HepG2 (cell line): ENCODE data around the gene LDLRAD4. TPM values are rescaled to one million over a fixed set of nuclear protein-coding genes. Genes with fewer than 3 reads are reported as not detected.

Experiments
- ATAC-seq: fragments of 200-7000 bp; cut with Tn5 transposase; 3 replicates; pipeline ENCODE4 v1.9.1; 2020; ENCODE audit warnings: mild to moderate bottlenecking, moderate library complexity
- BruUV-seq: library from RNA; stranded (reverse); fragments of 400-500 nt; replicated peaks from 2 replicates; lab custom pipeline; 2021; lab: Mats Ljungman, UMichigan
- CTCF ChIA-PET: fragments of 300-600 bp; formaldehyde crosslinking; extraction: SDS; loops from one replicate; lab custom pipeline; 2021; ENCODE audit warnings: low total read pairs, inconsistent platforms, low intra/inter-chr PET ratio; lab: Yijun Ruan, JAX
- POLR2A ChIA-PET: fragments of 350-600 bp; sonication (Branson Sonifier 250); formaldehyde crosslinking; loops from one replicate; lab custom pipeline; 2020; ENCODE audit warnings: antibody characterized with exemption, inconsistent platforms; lab: Yijun Ruan, JAX
- DNase-seq: peaks from one replicate; pipeline ENCODE4 v3.0.0-alpha.2; 2015; ENCODE audit warnings: low spot score
- FAIRE-seq: peaks from 3 replicates; lab custom pipeline; 2011; peaks lifted over from hg19 to GRCh38; lab: Jason Lieb, UNC
- H2AFZ ChIP-seq: one replicate; pipeline ENCODE4 v1.6.1; 2011; ENCODE audit warnings: low read length, inconsistent platforms
- H3K27ac ChIP-seq: fragments of 300-600 bp; 3 replicates; pipeline ENCODE4 v1.8.0; 2011; ENCODE audit warnings: mixed run types, mild to moderate bottlenecking, mixed read lengths, low read length, inconsistent platforms; ENCODE audit not compliant: insufficient read depth; ENCODE audit errors: extremely low read length
- H3K27me3 ChIP-seq, 2 experiments: fragments of 200-600 bp in 1 of 2; 2 replicates in 1 of 2; 3 replicates in 1 of 2; pipeline versions ENCODE4 v1.6.0 to v1.8.0; 2011; ENCODE audit warnings: low read length in 2 of 2, mild to moderate bottlenecking in 2 of 2, moderate library complexity in 2 of 2, inconsistent platforms in 1 of 2; ENCODE audit not compliant: insufficient read depth in 2 of 2, control insufficient read depth in 1 of 2
- H3K36me3 ChIP-seq, 2 experiments: fragments of 200-600 bp in 1 of 2; replicated peaks in 1 of 2; 2 replicates in 1 of 2; 3 replicates in 1 of 2; pipeline versions ENCODE4 v1.5.1 to v1.8.0; 2011; ENCODE audit warnings: low read length in 2 of 2, inconsistent platforms in 1 of 2; ENCODE audit not compliant: insufficient read depth in 2 of 2, control insufficient read depth in 1 of 2
- H3K4me1 ChIP-seq: 2 replicates; pipeline ENCODE4 v1.5.1; 2012; ENCODE audit warnings: low read length, inconsistent platforms; ENCODE audit not compliant: insufficient read depth
- H3K4me2 ChIP-seq: 2 replicates; pipeline ENCODE4 v1.6.0; 2011; ENCODE audit warnings: low read depth, low read length, inconsistent platforms
- H3K4me3 ChIP-seq, 3 experiments: fragments of 200-600 bp in 1 of 3; sonication (generic), shearing (Covaris generic) in 1 of 3; replicated peaks in 1 of 3; 2 replicates each; pipeline ENCODE4 v1.5.1; 2011 to 2016; ENCODE audit warnings: low read length in 3 of 3, inconsistent platforms in 2 of 3, low read depth in 2 of 3, mild to moderate bottlenecking in 2 of 3, control low read depth in 1 of 3, mixed read lengths in 1 of 3; ENCODE audit not compliant: insufficient read depth in 1 of 3
- H3K79me2 ChIP-seq: one replicate; pipeline ENCODE4 v1.6.1; 2011; ENCODE audit warnings: low read length, inconsistent platforms; ENCODE audit not compliant: insufficient read depth
- H3K9ac ChIP-seq: 2 replicates; pipeline ENCODE4 v1.6.0; 2011; ENCODE audit warnings: mild to moderate bottlenecking, low read depth, low read length, inconsistent platforms; ENCODE audit not compliant: insufficient read depth
- H3K9me3 ChIP-seq: 2 replicates; pipeline ENCODE4 v1.5.1; 2012; ENCODE audit warnings: mild to moderate bottlenecking, low read length
- H4K20me1 ChIP-seq: 2 replicates; pipeline ENCODE4 v1.6.0; 2011; ENCODE audit warnings: inconsistent platforms, mild to moderate bottlenecking, low read length, moderate library complexity; ENCODE audit not compliant: insufficient read depth
- ARID4A ChIP-seq: sonication (generic); formaldehyde crosslinking; IDR thresholded peaks from 2 replicates; pipeline ENCODE4 v1.5.0; 2020; ENCODE audit warnings: mild to moderate bottlenecking, missing genetic modification reagents, borderline replicate concordance
- CREBL2 ChIP-seq: sonication (generic); formaldehyde crosslinking; IDR thresholded peaks from 2 replicates; pipeline ENCODE4 v1.8.1; 2023; ENCODE audit warnings: missing genetic modification reagents, mild to moderate bottlenecking, borderline replicate concordance
- DPF2 ChIP-seq: sonication (generic); formaldehyde crosslinking; IDR thresholded peaks from 2 replicates; pipeline ENCODE4 v1.4.0; 2020; ENCODE audit warnings: mild to moderate bottlenecking, low read depth, missing genetic modification reagents, borderline replicate concordance
- ETV6 ChIP-seq: sonication (generic); formaldehyde crosslinking; conservative IDR thresholded peaks from 2 replicates; pipeline ENCODE4 v1.4.0; 2020; ENCODE audit warnings: missing genetic modification reagents
- FLYWCH1 ChIP-seq: sonication (generic); formaldehyde crosslinking; IDR thresholded peaks from 2 replicates; pipeline ENCODE4 v1.8.1; 2023; ENCODE audit warnings: mild to moderate bottlenecking, missing genetic modification reagents
- HINFP ChIP-seq: sonication (generic); formaldehyde crosslinking; IDR thresholded peaks from 2 replicates; pipeline ENCODE4 v1.4.0; 2020; ENCODE audit warnings: low read depth, mild to moderate bottlenecking, missing genetic modification reagents
- MAFK ChIP-seq, 2 experiments: IDR thresholded peaks in 1 of 2; conservative IDR thresholded peaks in 1 of 2; 2 replicates each; pipeline ENCODE4 v1.6.1; 2011; ENCODE audit warnings: improper control_type of control experiment in 2 of 2, low read length in 2 of 2
- MIER2 ChIP-seq: IDR thresholded peaks from 2 replicates; pipeline ENCODE4 v1.6.1; 2016; ENCODE audit warnings: missing biosample characterization, missing genetic modification reagents
- PHF5A ChIP-seq: IDR thresholded peaks from one replicate; pipeline ENCODE4 v1.6.1; 2018; ENCODE audit warnings: low read depth, missing genetic modification reagents; ENCODE audit not compliant: unreplicated experiment
- RAD21 ChIP-seq: fragments of 450-650 bp; formaldehyde crosslinking; IDR thresholded peaks from 2 replicates; pipeline ENCODE4 v1.5.0; 2020; ENCODE audit warnings: mild to moderate bottlenecking
- REL ChIP-seq: sonication (generic); formaldehyde crosslinking; conservative IDR thresholded peaks from 2 replicates; pipeline ENCODE4 v1.8.0; 2022; ENCODE audit warnings: mild to moderate bottlenecking, missing genetic modification reagents, moderate library complexity
- SMAD1 ChIP-seq: sonication (generic); formaldehyde crosslinking; IDR thresholded peaks from 2 replicates; pipeline ENCODE4 v1.4.0; 2020; ENCODE audit warnings: missing genetic modification reagents, low read depth, mild to moderate bottlenecking, borderline replicate concordance
- SSRP1 ChIP-seq: IDR thresholded peaks from 2 replicates; pipeline ENCODE4 v1.6.1; 2016; ENCODE audit warnings: control low read depth
- ZFP36 ChIP-seq: fragments of 150-350 bp; IDR thresholded peaks from 2 replicates; pipeline ENCODE4 v1.6.1; 2018; ENCODE audit warnings: borderline replicate concordance, low read length, low read depth; ENCODE audit not compliant: partially characterized antibody
- ZNF484 ChIP-seq: sonication (generic); formaldehyde crosslinking; IDR thresholded peaks from 2 replicates; pipeline ENCODE4 v1.5.1; 2020; ENCODE audit warnings: mild to moderate bottlenecking, low read depth, missing genetic modification reagents, borderline replicate concordance
- ZNF766 ChIP-seq: sonication (generic); formaldehyde crosslinking; IDR thresholded peaks from 2 replicates; pipeline ENCODE4 v1.5.0; 2020; ENCODE audit warnings: missing genetic modification reagents, borderline replicate concordance
- WGBS: methylation state at CpG from one replicate; pipeline ENCODE4 v1.1.6; 2017; ENCODE audit warnings: low lambda C conversion rate; 5-methylcytosine and 5-hydroxymethylcytosine counted together
- in situ Hi-C: cut with HindIII; loops from 2 replicates; pipeline ENCODE4 v1.10.0; 2017; ENCODE audit warnings: low pct_unique_long_range_greater_than_20kb; ENCODE audit not compliant: extremely low pct_ligation_motif_present
- intact Hi-C: fragments of 100-400 bp; cut with micrococcal nuclease; formaldehyde crosslinking; loops from one replicate; pipeline ENCODE4 v1.10.0; 2022; ENCODE audit not compliant: unreplicated experiment
- polyA plus RNA-seq, 8 experiments: library from polyadenylated mRNA; depleted of rRNA in 3 of 8; stranded (reverse) in 7 of 8; unstranded in 1 of 8; fragments of >200 nt; fragmentation: Illumina TruSeq in 4 of 8; extraction: Trizol in 4 of 8; gene quantifications; 2 replicates each; pipeline versions ENCODE4 v1.2.1 to v1.2.3, GENCODE V29; 2011 to 2016; ENCODE audit warnings: low read depth in 4 of 8, missing spikeins in 1 of 8, mixed read lengths in 1 of 8; ENCODE audit not compliant: insufficient read depth in 1 of 8
- total RNA-seq, 5 experiments: library from RNA; depleted of rRNA; stranded (reverse); fragments of >200 nt; fragmentation: Illumina TruSeq; extraction: Trizol; gene quantifications; 2 replicates each; pipeline ENCODE4 v1.2.3, GENCODE V29; 2016; ENCODE audit warnings: low read depth in 1 of 5

The LDLRAD4 gene
- total and polyA plus RNA-seq, 2 of the 13 experiments (the other 11 are each of a cell fraction or from before 2014, with no cell fraction given): 13.6 to 20.9 TPM

GRCh38 chr18:13318731-13319501 lies 100.4 kb downstream of the LDLRAD4 start:
- no peaks in the 10 kb centered on the region for H3K79me2 ChIP-seq
- DNase-seq (no peak), ATAC-seq (no peak), FAIRE-seq (no peak)
- peaks cover 1% of the 10 kb centered on the region for H3K4me1 ChIP-seq
- ChIA-PET POLR2A (no interaction called here), CTCF (no interaction called here)
- 90% methylated on average over 19 of the region's 19 CpGs for whole genome bisulfite sequencing
- no peaks in the 10 kb centered on the region for H3K27me3 ChIP-seq
- H2AFZ ChIP-seq: no peak overlapping the region
- TF ChIP-seq ZNF766 (CRISPR knock-in tag) (no peak), MAFK (conservative IDR thresholded peaks at IDR 0.05 in 1 of 2, IDR thresholded peaks at IDR 0.05 in 1 of 2; ENCODE audit: low read length in 2 of 2) (no peak), ZFP36 (no peak), SMAD1 (CRISPR knock-in tag) (no peak), SSRP1 (no peak), ARID4A (CRISPR knock-in tag) (no peak), PHF5A (CRISPR knock-in tag) (no peak), MIER2 (no peak), ETV6 (CRISPR knock-in tag) (no peak), CREBL2 (CRISPR knock-in tag) (no peak), ZNF484 (CRISPR knock-in tag) (no peak), RAD21 (CRISPR knock-in tag) (no peak), DPF2 (no peak), HINFP (no peak), FLYWCH1 (CRISPR knock-in tag) (no peak), REL (CRISPR knock-in tag) (no peak)
- BruUV-seq: no TSS peak
- no peaks in the 10 kb centered on the region for H3K36me3 ChIP-seq
- in situ Hi-C loops: no loop called here
- H3K4me2 ChIP-seq: no peak overlapping the region
- intact Hi-C loops: loop anchor here (5.0 kb wide), 1 partner anchor 33 kb away; no protein-coding TSS in a partner anchor
- no peak overlapping the region for H3K9ac ChIP-seq
- no peaks in the 10 kb centered on the region for H4K20me1 ChIP-seq
- H3K27ac ChIP-seq: no peak overlapping the region
- no peak overlapping the region for H3K4me3 ChIP-seq
- peaks cover 16% of the 10 kb centered on the region for H3K9me3 ChIP-seq
